Activated naive CD4-positive, alpha-beta T cell treated with anti-CD3 and anti-CD28 coated beads, Interleukin-2, amount 10 ng/mL, durations not matched to agents 7 days and 5 days (primary cell): ENCODE results near the gene PLA2G4C.

ENCODE experiments used
- CTCF ChIA-PET: fragments of 350-600 bp; sonication (Branson Sonifier 250); formaldehyde crosslinking; loops from one replicate; lab custom pipeline; 2021; ENCODE audit warnings: antibody characterized with exemption; lab: Charles Lee
- DNase-seq: peaks from one replicate; pipeline ENCODE4 v3.0.0-alpha.2; 2020
- H3K27ac Mint-ChIP-seq: one replicate; pipeline ENCODE4 v1.8.0; 2021; ENCODE audit warnings: mild to moderate bottlenecking, moderate library complexity, mixed read lengths
- H3K27me3 Mint-ChIP-seq: one replicate; pipeline ENCODE4 v1.8.0; 2021; ENCODE audit warnings: mild to moderate bottlenecking, mixed read lengths
- H3K36me3 Mint-ChIP-seq: one replicate; pipeline ENCODE4 v1.8.0; 2021; ENCODE audit warnings: mixed read lengths
- H3K4me1 Mint-ChIP-seq: one replicate; pipeline ENCODE4 v1.8.0; 2021; ENCODE audit warnings: mixed read lengths
- H3K4me3 Mint-ChIP-seq: one replicate; pipeline ENCODE4 v1.8.0; 2021; ENCODE audit warnings: mild to moderate bottlenecking, moderate library complexity, mixed read lengths
- H3K9me3 Mint-ChIP-seq: one replicate; pipeline ENCODE4 v1.8.0; 2021; ENCODE audit warnings: mixed read lengths

PLA2G4C gene, protein sequence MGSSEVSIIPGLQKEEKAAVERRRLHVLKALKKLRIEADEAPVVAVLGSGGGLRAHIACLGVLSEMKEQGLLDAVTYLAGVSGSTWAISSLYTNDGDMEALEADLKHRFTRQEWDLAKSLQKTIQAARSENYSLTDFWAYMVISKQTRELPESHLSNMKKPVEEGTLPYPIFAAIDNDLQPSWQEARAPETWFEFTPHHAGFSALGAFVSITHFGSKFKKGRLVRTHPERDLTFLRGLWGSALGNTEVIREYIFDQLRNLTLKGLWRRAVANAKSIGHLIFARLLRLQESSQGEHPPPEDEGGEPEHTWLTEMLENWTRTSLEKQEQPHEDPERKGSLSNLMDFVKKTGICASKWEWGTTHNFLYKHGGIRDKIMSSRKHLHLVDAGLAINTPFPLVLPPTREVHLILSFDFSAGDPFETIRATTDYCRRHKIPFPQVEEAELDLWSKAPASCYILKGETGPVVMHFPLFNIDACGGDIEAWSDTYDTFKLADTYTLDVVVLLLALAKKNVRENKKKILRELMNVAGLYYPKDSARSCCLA

DNA sequence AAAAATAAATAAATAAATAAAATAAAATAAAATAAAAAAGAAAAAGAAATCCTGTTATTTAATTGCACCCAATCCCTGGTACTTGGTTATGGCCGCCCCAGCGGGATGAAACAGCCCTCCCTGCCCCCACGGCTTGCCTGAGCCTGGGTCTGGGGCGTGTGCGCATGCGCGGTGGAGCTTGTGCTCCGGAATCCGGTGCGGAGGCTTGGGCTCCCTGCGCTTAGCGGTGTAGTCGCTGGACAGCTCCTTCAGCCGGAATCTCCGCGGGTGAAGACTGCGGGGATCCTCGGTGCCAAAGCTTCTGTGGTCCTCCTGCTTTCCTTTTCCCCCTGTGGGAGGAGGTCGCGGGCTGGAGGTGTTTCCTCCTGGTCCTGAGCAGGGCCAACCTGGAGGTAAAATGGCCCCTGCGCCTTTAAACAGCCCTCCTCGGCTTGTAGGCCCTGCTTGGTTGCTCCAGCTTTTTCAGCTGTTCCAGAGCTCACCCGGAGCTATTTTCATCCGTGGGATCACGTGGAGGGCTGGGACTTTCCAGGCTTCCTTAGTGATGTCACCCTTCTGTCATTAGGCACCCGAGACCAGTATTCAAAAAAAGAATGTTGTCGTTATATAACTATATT lies at the start of gene PLA2G4C:
Gene PLA2G4C (minus strand): TSS at position 468 of the 617 bp plus-strand sequence. CDS start 4,288 bp downstream, outside the sequence.
- Mint-ChIP-seq H3K27me3 (no peaks in the 10 kb centered on the region), H3K27ac (peak within 1 kb of the TSS; percentile 88), H3K4me3 (peak within 1 kb of the TSS; percentile 73), H3K9me3 (no peaks in the 10 kb centered on the region), H3K4me1 (peaks cover 15% of the 10 kb centered on the region), H3K36me3 (peaks cover 10% of the 10 kb centered on the region)
- CTCF ChIA-PET, result interaction anchor here (0.6 to 2.6 kb wide), 8 partner anchors 12 to 242 kb away, joined by 3 to 8 read pairs (median 4); no protein-coding TSS in a partner anchor
- DNase-seq, result peak; percentile 86

DNA sequence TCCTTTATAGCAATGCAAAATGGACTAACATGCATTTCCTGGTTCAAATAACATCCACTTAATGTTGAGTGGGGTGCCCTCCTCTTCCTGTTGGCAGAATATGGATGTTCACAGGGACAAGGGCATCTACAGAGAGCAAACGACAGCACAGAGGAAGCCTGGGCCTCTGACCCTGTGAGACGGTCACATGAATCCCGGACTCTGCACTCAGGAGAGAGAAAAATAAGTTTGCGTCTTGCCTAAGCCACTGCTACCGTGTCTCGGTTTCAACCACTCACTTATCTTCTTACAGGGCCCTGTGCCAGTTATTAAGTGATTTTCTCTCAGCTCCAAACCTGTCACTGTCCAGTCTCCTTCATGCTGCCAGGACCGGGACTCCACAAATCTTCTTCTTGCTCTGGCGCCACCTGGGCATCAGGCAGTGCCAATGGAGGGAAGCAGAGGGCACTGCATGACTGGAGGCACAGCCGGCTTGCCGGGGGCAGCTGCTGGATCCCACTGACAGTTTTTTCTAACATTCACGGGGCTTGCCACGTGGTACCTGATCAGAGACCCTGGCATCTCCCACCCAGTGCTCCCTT lies 47.7 kb upstream of the PLA2G4C start:
- H3K4me1 Mint-ChIP-seq, result no peaks in the 10 kb centered on the region
- no peaks in the 10 kb centered on the region for H3K27me3 Mint-ChIP-seq
- no peak for DNase-seq
- CTCF ChIA-PET, result no interaction called here
- no peak overlapping the region for H3K4me3 Mint-ChIP-seq
- H3K36me3 Mint-ChIP-seq, result peaks cover 59% of the 10 kb centered on the region
- no peaks in the 10 kb centered on the region for H3K9me3 Mint-ChIP-seq
- no peak overlapping the region for H3K27ac Mint-ChIP-seq

DNA sequence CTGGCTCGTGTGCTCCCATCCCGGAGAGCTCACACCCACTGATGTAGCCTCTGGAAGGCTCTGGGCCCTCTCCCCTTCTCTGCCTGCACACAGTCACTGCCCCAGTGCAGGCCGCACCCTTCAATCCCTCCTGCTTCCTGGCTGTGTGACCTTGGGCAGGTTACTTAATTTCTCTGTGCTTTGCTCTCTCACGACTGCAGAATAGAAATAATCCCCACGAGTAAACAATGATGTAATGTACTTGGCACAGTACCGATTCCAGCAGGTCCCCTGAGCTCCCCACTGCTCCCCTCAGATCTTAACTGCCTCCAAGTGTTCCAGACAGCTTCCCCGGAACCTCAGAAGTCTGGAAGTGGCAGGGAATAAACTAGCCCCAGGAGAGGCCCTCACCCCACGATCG lies 43.4 kb upstream of the PLA2G4C start:
- DNase-seq, result no peak
- H3K27me3 Mint-ChIP-seq, result no peaks in the 10 kb centered on the region
- H3K4me1 Mint-ChIP-seq, result peaks cover 2% of the 10 kb centered on the region
- no peak overlapping the region for H3K4me3 Mint-ChIP-seq
- CTCF ChIA-PET, result interaction anchor here (1.7 to 2.8 kb wide), 2 partner anchors 46 to 51 kb away, joined by 5 to 15 read pairs; no protein-coding TSS in a partner anchor
- no peaks in the 10 kb centered on the region for H3K9me3 Mint-ChIP-seq
- H3K27ac Mint-ChIP-seq, result no peak overlapping the region
- peaks cover 42% of the 10 kb centered on the region for H3K36me3 Mint-ChIP-seq

DNA sequence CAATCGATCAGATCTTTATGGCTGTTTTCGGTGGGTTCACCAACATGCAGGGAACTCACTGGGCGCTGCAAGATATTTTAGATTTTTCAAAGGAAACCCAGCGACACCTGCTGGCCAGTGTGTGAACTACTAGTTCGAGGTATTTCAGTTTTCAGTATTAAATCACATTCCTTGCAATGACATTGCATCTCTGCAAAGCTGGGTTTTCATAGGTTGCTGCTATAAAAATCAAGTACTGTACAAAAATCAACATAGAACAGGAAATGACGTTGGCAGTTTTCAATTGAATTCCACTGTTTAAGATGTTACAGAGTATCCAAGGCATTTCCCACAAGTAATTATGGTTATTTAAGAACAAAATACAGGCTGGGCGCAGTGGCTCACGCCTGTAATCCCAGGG lies 41.9 kb upstream of the PLA2G4C start:
- no peaks in the 10 kb centered on the region for H3K9me3 Mint-ChIP-seq
- no peak overlapping the region for H3K4me3 Mint-ChIP-seq
- CTCF ChIA-PET, result interaction anchor here (0.8 to 1.9 kb wide), 6 partner anchors 42 to 189 kb away, joined by 3 to 12 read pairs (median 4); partner anchors contain the start of gene PLA2G4C
- H3K27me3 Mint-ChIP-seq, result no peaks in the 10 kb centered on the region
- H3K4me1 Mint-ChIP-seq, result peaks cover 2% of the 10 kb centered on the region
- H3K27ac Mint-ChIP-seq, result peak overlapping the region; percentile 73
- peaks cover 38% of the 10 kb centered on the region for H3K36me3 Mint-ChIP-seq
- peak; percentile 79 for DNase-seq

DNA sequence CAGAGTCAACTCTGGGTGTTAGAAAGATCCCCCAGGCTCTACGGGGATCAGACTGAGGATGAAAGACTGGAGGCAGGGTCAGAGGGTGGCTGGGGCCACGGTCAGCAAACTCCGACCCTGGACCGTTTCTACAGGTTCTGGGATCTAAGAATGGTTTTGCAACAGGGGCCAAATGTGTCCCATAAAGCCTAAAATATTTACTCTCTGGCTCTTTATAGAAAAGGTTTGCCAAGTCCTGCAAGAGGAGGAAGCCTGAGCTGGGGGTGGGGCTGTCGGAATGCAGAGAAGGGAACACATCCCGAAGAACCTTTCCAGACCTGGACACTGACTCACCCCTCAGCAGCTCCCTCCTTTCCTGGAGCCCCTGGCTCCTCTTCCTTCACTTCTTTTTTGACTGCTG lies 38.8 kb upstream of the PLA2G4C start:
- Mint-ChIP-seq H3K9me3 (no peaks in the 10 kb centered on the region), H3K27me3 (no peaks in the 10 kb centered on the region), H3K4me1 (peaks cover 2% of the 10 kb centered on the region), H3K4me3 (no peak overlapping the region), H3K27ac (no peak overlapping the region), H3K36me3 (peaks cover 36% of the 10 kb centered on the region)
- DNase-seq, result no peak
- CTCF ChIA-PET, result no interaction called here

DNA sequence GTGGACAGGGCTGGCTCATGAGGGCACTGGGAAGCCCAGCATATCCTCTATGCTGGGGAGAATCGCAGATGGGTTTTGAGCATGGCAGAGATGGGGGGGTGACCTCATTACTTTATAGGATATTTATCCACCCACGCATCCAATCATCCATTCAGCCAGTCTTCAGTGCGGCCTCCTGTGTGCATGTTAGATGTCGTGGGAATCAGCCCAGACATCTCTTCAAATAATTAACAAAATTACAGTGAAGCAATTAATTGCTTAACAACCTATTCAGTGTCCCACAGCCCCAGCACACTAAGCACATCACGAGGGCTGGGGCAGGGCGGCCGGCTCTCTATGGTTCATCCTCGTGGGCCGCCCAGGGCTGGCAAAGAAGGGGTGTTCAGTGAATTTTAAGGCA lies 38.0 kb upstream of the PLA2G4C start:
- Mint-ChIP-seq H3K9me3 (no peaks in the 10 kb centered on the region), H3K4me1 (peaks cover 2% of the 10 kb centered on the region), H3K36me3 (peaks cover 37% of the 10 kb centered on the region), H3K27me3 (no peaks in the 10 kb centered on the region), H3K27ac (peak overlapping the region; percentile 33), H3K4me3 (no peak overlapping the region)
- CTCF ChIA-PET, result no interaction called here
- DNase-seq, result no peak

DNA sequence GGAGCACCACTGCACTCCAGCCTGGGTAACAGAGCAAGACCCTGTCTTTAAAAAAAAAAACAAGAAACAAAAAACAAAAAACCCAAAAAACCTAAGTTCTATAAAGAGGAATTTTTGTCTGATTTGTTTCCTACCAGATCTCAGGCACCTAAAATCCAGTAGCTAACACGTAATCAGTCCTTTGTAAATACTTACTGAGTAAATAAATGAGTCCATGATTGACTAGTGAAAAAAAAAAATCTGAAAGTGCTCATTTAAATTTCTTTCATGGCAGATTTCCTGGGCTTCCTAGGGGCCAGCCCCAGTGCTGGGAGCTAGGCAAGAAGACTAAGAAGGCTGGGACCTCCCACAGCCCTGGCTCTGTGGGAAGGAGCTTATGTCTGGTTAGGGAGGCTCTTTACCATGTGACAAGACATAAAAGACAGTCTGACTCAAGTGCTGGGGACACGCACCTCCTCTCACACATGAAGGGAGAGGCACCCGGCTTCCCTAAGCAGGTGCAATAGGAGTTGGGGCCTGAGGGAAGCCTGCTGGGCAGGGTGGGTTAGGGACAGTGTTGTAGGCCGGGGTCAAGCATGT lies 37.1 kb upstream of the PLA2G4C start:
- H3K9me3 Mint-ChIP-seq, result no peaks in the 10 kb centered on the region
- DNase-seq, result no peak
- peaks cover 43% of the 10 kb centered on the region for H3K36me3 Mint-ChIP-seq
- no peak overlapping the region for H3K4me3 Mint-ChIP-seq
- H3K27me3 Mint-ChIP-seq, result no peaks in the 10 kb centered on the region
- CTCF ChIA-PET, result interaction anchor here (0.6 kb wide), 2 partner anchors 47 to 58 kb away, joined by 3 to 5 read pairs; no protein-coding TSS in a partner anchor
- H3K27ac Mint-ChIP-seq, result no peak overlapping the region
- peaks cover 2% of the 10 kb centered on the region for H3K4me1 Mint-ChIP-seq

DNA sequence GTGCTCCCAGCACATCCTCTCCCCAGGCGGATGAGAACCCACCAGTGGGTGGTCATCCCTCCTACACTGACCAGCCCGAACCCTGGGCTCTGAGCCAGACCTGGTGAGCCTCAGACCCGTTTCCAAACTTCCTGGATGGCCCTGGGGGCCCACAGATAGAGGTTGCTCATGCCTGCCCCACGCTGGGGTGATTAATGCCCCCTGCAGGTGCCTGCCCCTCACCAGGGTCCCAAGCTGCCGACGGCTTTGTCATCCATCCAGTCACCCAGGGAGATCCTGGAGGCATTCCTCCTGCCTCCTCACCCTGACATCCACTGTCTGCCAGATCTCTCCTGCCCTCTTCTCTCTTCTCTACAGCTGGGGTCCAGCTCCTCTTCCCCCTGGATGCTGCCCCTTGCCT lies 28.4 kb upstream of the PLA2G4C start:
- CTCF ChIA-PET, result no interaction called here
- Mint-ChIP-seq H3K4me1 (no peaks in the 10 kb centered on the region), H3K4me3 (no peak overlapping the region), H3K9me3 (no peaks in the 10 kb centered on the region), H3K27me3 (no peaks in the 10 kb centered on the region), H3K27ac (no peak overlapping the region), H3K36me3 (peaks cover 29% of the 10 kb centered on the region)
- DNase-seq, result no peak

DNA sequence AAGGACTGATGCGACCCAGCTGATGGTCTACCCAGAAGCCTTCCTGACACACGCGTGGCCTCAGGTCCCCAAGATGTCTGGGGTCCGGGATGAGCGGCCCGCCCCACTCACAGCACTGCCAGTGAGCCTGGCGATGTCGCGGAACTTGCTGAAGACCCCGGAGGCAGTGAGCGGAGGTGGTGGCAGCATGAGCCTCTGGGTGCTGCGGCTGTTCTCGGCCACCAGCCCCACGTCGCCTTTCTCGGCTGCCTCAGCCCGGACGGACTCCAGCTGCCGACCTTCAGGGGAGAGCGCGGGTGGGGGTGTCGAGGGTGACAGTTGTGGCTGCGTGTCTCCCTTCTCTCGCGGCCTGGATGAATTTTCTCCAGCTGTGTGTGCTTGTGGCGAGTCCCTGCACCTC lies 26.8 kb upstream of the PLA2G4C start:
- Mint-ChIP-seq H3K4me1 (no peaks in the 10 kb centered on the region), H3K4me3 (no peak overlapping the region), H3K27ac (peak overlapping the region; percentile 30), H3K27me3 (no peaks in the 10 kb centered on the region), H3K36me3 (peaks cover 20% of the 10 kb centered on the region), H3K9me3 (no peaks in the 10 kb centered on the region)
- DNase-seq, result no peak
- CTCF ChIA-PET, result no interaction called here

DNA sequence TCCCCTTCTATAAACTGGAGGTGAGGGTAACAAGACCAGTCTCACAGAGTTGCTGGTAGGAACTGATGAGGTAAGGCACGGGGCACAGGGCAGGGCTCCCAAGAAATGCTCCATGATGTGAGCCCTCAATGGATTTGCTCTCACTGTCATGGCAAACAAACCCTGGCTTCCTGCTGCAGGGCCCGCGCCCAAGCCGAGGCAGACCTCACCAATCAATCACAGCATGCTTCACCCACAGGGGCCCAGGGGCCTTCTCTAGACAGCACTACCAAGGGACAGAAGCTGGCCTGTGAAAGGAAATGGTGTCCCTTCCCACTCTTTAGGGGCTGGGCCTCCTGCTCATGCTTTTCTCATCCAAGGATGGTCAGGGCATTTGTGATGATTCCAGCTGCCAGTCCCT lies 25.9 kb upstream of the PLA2G4C start:
- no peak overlapping the region for H3K4me3 Mint-ChIP-seq
- H3K27me3 Mint-ChIP-seq, result no peaks in the 10 kb centered on the region
- DNase-seq, result no peak
- CTCF ChIA-PET, result interaction anchor here (0.6 kb wide), 1 partner anchor 18 kb away, joined by 3 read pairs; no protein-coding TSS in a partner anchor
- peak overlapping the region; percentile 45 for H3K27ac Mint-ChIP-seq
- H3K36me3 Mint-ChIP-seq, result peaks cover 25% of the 10 kb centered on the region
- H3K9me3 Mint-ChIP-seq, result no peaks in the 10 kb centered on the region
- H3K4me1 Mint-ChIP-seq, result no peaks in the 10 kb centered on the region

DNA sequence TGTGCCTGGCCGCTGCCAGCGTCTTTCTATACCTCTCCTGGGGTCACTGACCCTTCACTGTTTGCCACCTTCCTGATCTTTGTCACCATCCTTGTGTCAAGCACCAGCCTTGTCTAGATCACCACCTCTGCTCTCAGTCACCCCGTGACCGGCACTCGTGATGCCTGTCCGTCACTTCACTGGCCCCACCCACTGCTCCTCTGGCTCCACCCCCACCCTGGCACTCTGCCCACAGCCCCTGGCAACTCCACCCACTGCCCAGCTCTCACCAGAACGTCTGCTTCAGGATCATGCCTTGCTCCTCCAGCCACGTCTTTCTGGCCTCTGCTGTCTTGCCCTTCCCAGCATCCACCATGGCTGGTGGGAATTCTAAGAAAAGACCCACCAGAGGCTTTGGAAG lies 24.8 kb upstream of the PLA2G4C start:
- Mint-ChIP-seq H3K9me3 (no peaks in the 10 kb centered on the region), H3K4me1 (no peaks in the 10 kb centered on the region), H3K27me3 (no peaks in the 10 kb centered on the region), H3K27ac (no peak overlapping the region), H3K4me3 (no peak overlapping the region), H3K36me3 (peaks cover 33% of the 10 kb centered on the region)
- CTCF ChIA-PET, result no interaction called here
- DNase-seq, result no peak

DNA sequence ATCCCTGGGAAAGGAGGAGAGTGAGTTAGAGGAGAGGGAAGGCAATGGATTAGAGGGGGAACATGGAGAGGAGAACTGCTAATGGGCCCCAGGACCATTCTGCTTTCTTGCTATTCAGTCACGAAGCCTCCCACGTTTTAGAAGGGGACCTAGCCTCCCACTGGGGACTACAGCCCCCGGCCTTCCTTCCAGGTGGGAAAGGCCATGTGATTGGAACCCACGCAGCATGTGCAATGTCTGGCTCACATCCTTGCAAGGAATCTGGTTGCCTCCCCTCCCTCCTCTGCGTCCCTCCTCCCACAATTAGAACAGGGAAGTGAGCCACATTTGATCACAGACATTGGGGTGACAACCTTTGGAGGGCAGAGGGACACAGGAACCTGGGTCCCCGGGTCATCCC lies 22.5 kb upstream of the PLA2G4C start:
- peak overlapping the region; percentile 45 for H3K27ac Mint-ChIP-seq
- no peaks in the 10 kb centered on the region for H3K4me1 Mint-ChIP-seq
- CTCF ChIA-PET, result no interaction called here
- no peaks in the 10 kb centered on the region for H3K9me3 Mint-ChIP-seq
- no peak for DNase-seq
- no peaks in the 10 kb centered on the region for H3K27me3 Mint-ChIP-seq
- peaks cover 39% of the 10 kb centered on the region for H3K36me3 Mint-ChIP-seq
- H3K4me3 Mint-ChIP-seq, result no peak overlapping the region

DNA sequence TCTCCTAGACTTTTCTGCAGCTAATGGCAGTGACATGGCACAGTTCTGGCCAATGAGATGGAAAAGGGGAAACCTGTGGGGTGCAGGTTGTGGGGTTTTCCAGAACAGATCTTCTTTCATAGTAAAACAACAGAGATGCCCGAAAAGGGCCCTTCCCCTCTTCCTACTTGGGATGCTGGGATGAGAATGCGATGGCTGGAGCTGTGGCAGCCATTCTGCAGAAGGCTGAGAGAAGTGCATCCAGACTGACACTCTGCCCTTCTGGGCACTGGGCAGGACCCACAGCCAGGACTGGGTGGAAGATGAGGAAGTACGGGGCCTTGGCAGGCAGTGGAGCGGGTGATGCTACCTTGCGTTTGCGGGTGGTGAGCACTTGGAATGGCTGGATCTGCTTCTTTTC lies 16.9 kb upstream of the PLA2G4C start:
- Mint-ChIP-seq H3K27me3 (no peaks in the 10 kb centered on the region), H3K4me3 (no peak overlapping the region), H3K36me3 (peaks cover 62% of the 10 kb centered on the region), H3K9me3 (no peaks in the 10 kb centered on the region), H3K27ac (no peak overlapping the region), H3K4me1 (peaks cover under 1% of the 10 kb centered on the region)
- no peak for DNase-seq
- CTCF ChIA-PET, result interaction anchor here (0.7 to 0.8 kb wide), 2 partner anchors 18 to 19 kb away, joined by 3 read pairs; no protein-coding TSS in a partner anchor
